Neural cell (in vitro differentiated cells): Measurements from ENCODE around the gene SYT6.
"Not testable (repeated sequence)": the region's sequence is repeated elsewhere in the genome, so short reads cannot be mapped to it uniquely, and the experiment has no call there.

Source experiments
- EP300 ChIP-seq: fragments of 450-650 bp; conservative IDR thresholded peaks from 2 replicates; pipeline ENCODE4 v1.6.1; 2014; ENCODE audit warnings: antibody characterized with exemption, mild to moderate bottlenecking, moderate library complexity; ENCODE audit not compliant: poor library complexity, severe bottlenecking
- EZH2 ChIP-seq: fragments of 200-600, 300-800 bp; shearing (Covaris generic), sonication (generic); IDR thresholded peaks from 2 replicates; pipeline ENCODE4 v1.6.1; 2014; ENCODE audit warnings: antibody characterized with exemption, low read length, borderline replicate concordance, mild to moderate bottlenecking; ENCODE audit not compliant: insufficient read depth, poor library complexity, severe bottlenecking
- MXI1 ChIP-seq: fragments of 450-650 bp; conservative IDR thresholded peaks from 2 replicates; pipeline ENCODE4 v1.6.1; 2014; ENCODE audit warnings: antibody characterized with exemption, mild to moderate bottlenecking; ENCODE audit not compliant: poor library complexity, severe bottlenecking
- POLR2AphosphoS5 ChIP-seq: IDR thresholded peaks from 2 replicates; pipeline ENCODE4 v1.6.1; 2012
- RAD21 ChIP-seq: fragments of 450-650 bp; conservative IDR thresholded peaks from 2 replicates; pipeline ENCODE4 v1.6.1; 2014; ENCODE audit warnings: antibody characterized with exemption, mild to moderate bottlenecking, moderate library complexity
- REST ChIP-seq: IDR thresholded peaks from 2 replicates; pipeline ENCODE4 v1.6.1; 2012; ENCODE audit warnings: borderline replicate concordance
- SMC3 ChIP-seq: fragments of 450-650 bp; conservative IDR thresholded peaks from 2 replicates; pipeline ENCODE4 v1.6.1; 2014; ENCODE audit warnings: antibody characterized with exemption, mild to moderate bottlenecking, moderate library complexity; ENCODE audit not compliant: poor library complexity
- TAF1 ChIP-seq: IDR thresholded peaks from 2 replicates; pipeline ENCODE4 v1.6.1; 2012; ENCODE audit warnings: low read depth
- TF ChIP-seq, protein P1 (sequence below): fragments of 450-650 bp; IDR thresholded peaks from 2 replicates; pipeline ENCODE4 v1.5.1; 2014; ENCODE audit warnings: antibody characterized with exemption, mild to moderate bottlenecking, moderate library complexity; ENCODE audit not compliant: poor library complexity, severe bottlenecking

DNA sequence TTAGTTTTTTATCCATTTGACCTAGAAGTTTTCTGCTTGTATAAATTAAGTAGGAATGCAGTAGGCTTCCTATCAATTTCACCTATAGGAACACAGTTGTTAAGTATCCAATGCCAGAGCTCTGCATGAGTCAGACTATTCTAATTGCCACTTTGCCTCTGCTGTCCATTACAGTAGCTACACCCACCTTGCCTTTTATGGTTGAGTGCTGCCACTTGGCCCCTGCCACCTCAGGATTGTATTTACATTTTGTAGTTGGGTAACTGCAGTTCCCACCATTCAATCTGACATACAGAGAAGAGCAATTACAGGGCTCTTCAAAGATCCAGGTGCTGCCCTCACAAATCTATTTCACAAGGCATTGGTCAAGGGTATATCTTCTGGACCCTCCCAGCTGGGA is 83.9 kb downstream of the SYT6 start:
- not testable (repeated sequence) for TF ChIP-seq RAD21, EP300, POLR2AphosphoS5, REST, TAF1, EZH2, SMC3, MXI1
- TF ChIP-seq, protein P1, sequence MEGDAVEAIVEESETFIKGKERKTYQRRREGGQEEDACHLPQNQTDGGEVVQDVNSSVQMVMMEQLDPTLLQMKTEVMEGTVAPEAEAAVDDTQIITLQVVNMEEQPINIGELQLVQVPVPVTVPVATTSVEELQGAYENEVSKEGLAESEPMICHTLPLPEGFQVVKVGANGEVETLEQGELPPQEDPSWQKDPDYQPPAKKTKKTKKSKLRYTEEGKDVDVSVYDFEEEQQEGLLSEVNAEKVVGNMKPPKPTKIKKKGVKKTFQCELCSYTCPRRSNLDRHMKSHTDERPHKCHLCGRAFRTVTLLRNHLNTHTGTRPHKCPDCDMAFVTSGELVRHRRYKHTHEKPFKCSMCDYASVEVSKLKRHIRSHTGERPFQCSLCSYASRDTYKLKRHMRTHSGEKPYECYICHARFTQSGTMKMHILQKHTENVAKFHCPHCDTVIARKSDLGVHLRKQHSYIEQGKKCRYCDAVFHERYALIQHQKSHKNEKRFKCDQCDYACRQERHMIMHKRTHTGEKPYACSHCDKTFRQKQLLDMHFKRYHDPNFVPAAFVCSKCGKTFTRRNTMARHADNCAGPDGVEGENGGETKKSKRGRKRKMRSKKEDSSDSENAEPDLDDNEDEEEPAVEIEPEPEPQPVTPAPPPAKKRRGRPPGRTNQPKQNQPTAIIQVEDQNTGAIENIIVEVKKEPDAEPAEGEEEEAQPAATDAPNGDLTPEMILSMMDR = not testable (repeated sequence)
